IPS DF 4.7 (cell line): ENCODE measurements around the gene FAM161B.
A peak's percentile ranks its signal among the peaks of the same experiment; 100 is the strongest.
"Not testable (repeated sequence)": the region's sequence is repeated elsewhere in the genome, so short reads cannot be mapped to it uniquely, and the experiment has no call there.

Source experiments
- DNase-seq: peaks from one replicate; pipeline ENCODE4 v3.0.0-alpha.2; 2013; ENCODE audit warnings: low spot score; ENCODE audit errors: extremely low read depth

Gene FAM161B

GRCh38 chr14:73949752-73950734 is at the start of gene FAM161B, which contains the start of gene COQ6:
Gene FAM161B (minus strand): TSS chr14:73950094. CDS start chr14:73950026, 68 bp downstream.
Gene COQ6 (plus strand): TSS chr14:73950302. CDS start chr14:73950333, 31 bp downstream.
- DNase-seq: peak; percentile 89

- DNase-seq: no peak
Measured at GRCh38 chr14:73998726-73999125, 48.8 kb upstream of the FAM161B start.

- no peak for DNase-seq
Measured at GRCh38 chr14:73997944-73998447, 48.1 kb upstream of the FAM161B start.

GRCh38 chr14:73997108-73997943 is 47.4 kb upstream of the FAM161B start:
- DNase-seq: no peak

- DNase-seq: no peak
Measured at GRCh38 chr14:73996731-73997107, 46.8 kb upstream of the FAM161B start.

- DNase-seq: no peak
Measured at GRCh38 chr14:73995977-73996378, 46.1 kb upstream of the FAM161B start.

GRCh38 chr14:73994926-73995325 is 45.0 kb upstream of the FAM161B start:
- DNase-seq: not testable (repeated sequence)

- no peak for DNase-seq
Measured at GRCh38 chr14:73991092-73991491, 41.2 kb upstream of the FAM161B start.

- DNase-seq: not testable (repeated sequence)
Measured at GRCh38 chr14:73988656-73989055, 38.8 kb upstream of the FAM161B start.

GRCh38 chr14:73988065-73988464 is 38.2 kb upstream of the FAM161B start:
- DNase-seq: no peak

GRCh38 chr14:73977896-73978295 is 28.0 kb upstream of the FAM161B start:
- no peak for DNase-seq

GRCh38 chr14:73976125-73976524 is 26.2 kb upstream of the FAM161B start:
- DNase-seq: no peak

- DNase-seq: no peak
Measured at GRCh38 chr14:73973497-73973896, 23.6 kb upstream of the FAM161B start.

- DNase-seq: no peak
Measured at GRCh38 chr14:73968885-73969284, 19.0 kb upstream of the FAM161B start.

GRCh38 chr14:73965216-73965615 is 15.3 kb upstream of the FAM161B start:
- no peak for DNase-seq

- DNase-seq: no peak
Measured at GRCh38 chr14:73961192-73961591, 11.3 kb upstream of the FAM161B start.

- DNase-seq: no peak
Measured at GRCh38 chr14:73958591-73958990, 8.7 kb upstream of the FAM161B start.

GRCh38 chr14:73955674-73956073 is 5.8 kb upstream of the FAM161B start:
- DNase-seq: no peak

- no peak for DNase-seq
Measured at GRCh38 chr14:73953731-73954130, 3.8 kb upstream of the FAM161B start.

- no peak for DNase-seq
Measured at GRCh38 chr14:73945159-73945670, 4.7 kb downstream of the FAM161B start.

- no peak for DNase-seq
Measured at GRCh38 chr14:73944432-73945158, 5.3 kb downstream of the FAM161B start.
